AG10803 (cell line): ENCODE measurements around the gene SEC14L2.

Experiments used
- DNase-seq: peaks from one replicate; pipeline ENCODE4 v3.0.0; 2010; ENCODE audit warnings: low read depth
- H3K4me3 ChIP-seq: 2 replicates; pipeline ENCODE4 v1.5.1; 2011; ENCODE audit warnings: mild to moderate bottlenecking, low read length, control low read depth
- TF ChIP-seq, protein P1 (sequence below): conservative IDR thresholded peaks from 2 replicates; pipeline ENCODE4 v1.5.1; 2011; ENCODE audit warnings: mild to moderate bottlenecking, low read length, control low read depth, inconsistent platforms

The SEC14L2 gene

GRCh38 chr22:30425616-30426387 is 29.0 kb downstream of the SEC14L2 start, which contains the start of gene MTFP1:
MTFP1 (plus strand) TSS chr22:30425768; CDS start chr22:30425880, 112 bp downstream.
- TF ChIP-seq, protein P1, sequence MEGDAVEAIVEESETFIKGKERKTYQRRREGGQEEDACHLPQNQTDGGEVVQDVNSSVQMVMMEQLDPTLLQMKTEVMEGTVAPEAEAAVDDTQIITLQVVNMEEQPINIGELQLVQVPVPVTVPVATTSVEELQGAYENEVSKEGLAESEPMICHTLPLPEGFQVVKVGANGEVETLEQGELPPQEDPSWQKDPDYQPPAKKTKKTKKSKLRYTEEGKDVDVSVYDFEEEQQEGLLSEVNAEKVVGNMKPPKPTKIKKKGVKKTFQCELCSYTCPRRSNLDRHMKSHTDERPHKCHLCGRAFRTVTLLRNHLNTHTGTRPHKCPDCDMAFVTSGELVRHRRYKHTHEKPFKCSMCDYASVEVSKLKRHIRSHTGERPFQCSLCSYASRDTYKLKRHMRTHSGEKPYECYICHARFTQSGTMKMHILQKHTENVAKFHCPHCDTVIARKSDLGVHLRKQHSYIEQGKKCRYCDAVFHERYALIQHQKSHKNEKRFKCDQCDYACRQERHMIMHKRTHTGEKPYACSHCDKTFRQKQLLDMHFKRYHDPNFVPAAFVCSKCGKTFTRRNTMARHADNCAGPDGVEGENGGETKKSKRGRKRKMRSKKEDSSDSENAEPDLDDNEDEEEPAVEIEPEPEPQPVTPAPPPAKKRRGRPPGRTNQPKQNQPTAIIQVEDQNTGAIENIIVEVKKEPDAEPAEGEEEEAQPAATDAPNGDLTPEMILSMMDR: no peak; the same call in 1 of the 2 replicates
- H3K4me3 ChIP-seq: peak within 1 kb of the TSS; percentile 67
- DNase-seq: peak; percentile 56

- TF ChIP-seq, protein P1: peak; percentile 72
- peak; percentile 69 for DNase-seq
- peak overlapping the region; percentile 67 for H3K4me3 ChIP-seq
Observed at GRCh38 chr22:30426388-30427353, 29.9 kb downstream of the SEC14L2 start.

- TF ChIP-seq, protein P1: no peak
- no peak for DNase-seq
- no peak overlapping the region for H3K4me3 ChIP-seq
Observed at GRCh38 chr22:30427871-30428270, 31.1 kb downstream of the SEC14L2 start.

- TF ChIP-seq, protein P1: no peak
- no peak overlapping the region for H3K4me3 ChIP-seq
- no peak for DNase-seq
Observed at GRCh38 chr22:30429887-30430286, 33.1 kb downstream of the SEC14L2 start.

GRCh38 chr22:30430933-30431332 is 34.1 kb downstream of the SEC14L2 start:
- DNase-seq: no peak
- TF ChIP-seq, protein P1: no peak

GRCh38 chr22:30432096-30432495 is 35.3 kb downstream of the SEC14L2 start:
- TF ChIP-seq, protein P1: no peak
- DNase-seq: no peak

More at GRCh38 chr22:30430933-30431332, 34.1 kb downstream of the SEC14L2 start:
- no peak overlapping the region for H3K4me3 ChIP-seq

More at GRCh38 chr22:30432096-30432495, 35.3 kb downstream of the SEC14L2 start:
- H3K4me3 ChIP-seq: no peak overlapping the region
